Colonic mucosa (tissue), 4 donors: Measurements from ENCODE around the gene NVL. TPM values are rescaled to one million over a fixed set of nuclear protein-coding genes. Genes with fewer than 3 reads are reported as not detected.
"Not testable (repeated sequence)": the region's sequence is repeated elsewhere in the genome, so short reads cannot be mapped to it uniquely, and the experiment has no call there.

Source experiments
- DNase-seq: peaks from one replicate; pipeline ENCODE4 v3.0.0-alpha.2; 2020
- H3K27ac ChIP-seq: fragments of 200-600 bp; one replicate; pipeline ENCODE4 v1.8.0; 2021
- H3K27me3 ChIP-seq: fragments of 200-600 bp; one replicate; pipeline ENCODE4 v1.8.0; 2021
- H3K36me3 ChIP-seq: fragments of 200-600 bp; one replicate; pipeline ENCODE4 v1.8.0; 2021
- H3K4me1 ChIP-seq: fragments of 200-600 bp; one replicate; pipeline ENCODE4 v1.8.0; 2021; ENCODE audit warnings: mild to moderate bottlenecking
- H3K4me3 ChIP-seq: fragments of 200-600 bp; one replicate; pipeline ENCODE4 v1.8.0; 2021
- H3K9ac ChIP-seq, 2 donors: one replicate each; pipeline ENCODE4 v1.7.0; 2013; ENCODE audit warnings: control low read depth in 2 of 2, low read depth in 2 of 2, low read length in 2 of 2
- H3K9me3 ChIP-seq: fragments of 200-600 bp; one replicate; pipeline ENCODE4 v1.8.0; 2021
- intact Hi-C: fragments of 100-400 bp; cut with DNase I; formaldehyde crosslinking; loops from one replicate; pipeline ENCODE4 v1.14.1; 2022
- total RNA-seq, 2 donors: library from RNA; stranded (reverse); fragmentation: NEBNext Ultra II Directional in 1 of 2; extraction: Animal tissue kit (Norgen Biotek cat#: 25700) in 1 of 2; gene quantifications; one replicate each; pipeline ENCODE4 v1.2.1, GENCODE V29; 2021
- TF ChIP-seq, protein P1 (sequence below): fragments of 200-600 bp; IDR thresholded peaks from one replicate; pipeline ENCODE4 v1.8.0; 2022; ENCODE audit warnings: antibody characterized with exemption, mild to moderate bottlenecking
- donor health status: healthy.
- donor health status: DM: no; HTN: no; CAD: no.
- donor health status: DM: no; HTN: no; CAD: no.

NVL gene
- total RNA-seq, 2 donors from 2014 or later, result 39.4 to 51.5 TPM

DNA sequence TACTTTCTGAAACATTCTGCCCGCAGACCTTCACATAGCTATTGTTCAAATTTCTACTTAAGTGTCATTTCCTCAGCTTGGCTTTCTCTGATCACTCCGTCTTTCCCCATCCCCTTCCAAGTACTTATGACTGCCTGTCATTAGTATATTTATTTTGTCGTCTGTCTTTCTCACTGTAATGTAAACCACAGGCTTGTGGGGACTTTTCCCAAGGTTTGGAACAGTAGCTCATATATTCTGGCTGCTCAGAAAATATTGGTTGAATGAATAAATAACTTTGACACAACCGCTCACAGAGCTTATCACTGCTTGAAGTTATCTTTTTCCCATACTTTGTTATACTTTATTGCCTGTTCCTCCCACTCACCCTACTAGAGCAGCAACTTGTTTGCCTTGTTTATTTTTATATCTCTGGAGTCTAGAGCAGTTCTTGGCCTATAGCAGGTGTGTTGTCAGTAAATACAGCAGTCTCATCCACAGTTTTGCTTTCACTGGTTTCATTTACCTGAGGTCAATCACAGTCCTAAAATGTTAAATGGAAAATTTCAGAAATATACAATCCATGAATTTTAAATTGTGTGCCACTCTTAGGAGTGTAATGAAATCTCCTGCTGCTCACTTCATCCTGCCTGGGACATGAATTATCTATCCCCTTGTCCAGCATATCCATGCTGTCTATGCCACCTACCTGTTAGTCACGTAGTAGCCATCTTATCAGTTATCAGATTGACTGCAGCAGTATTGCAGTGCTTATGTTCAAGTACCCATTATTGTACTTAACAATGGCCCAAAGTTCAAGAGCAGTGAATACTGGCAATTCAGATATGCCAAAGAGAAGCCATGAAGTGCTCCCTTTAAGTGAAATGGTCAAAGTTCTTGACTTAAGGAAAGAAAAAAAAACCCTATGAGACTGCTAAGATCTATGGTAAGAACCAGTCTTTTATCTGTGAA is 24.3 kb upstream of the NVL start:
- H3K4me1 ChIP-seq, result peaks cover 10% of the 10 kb centered on the region

DNA sequence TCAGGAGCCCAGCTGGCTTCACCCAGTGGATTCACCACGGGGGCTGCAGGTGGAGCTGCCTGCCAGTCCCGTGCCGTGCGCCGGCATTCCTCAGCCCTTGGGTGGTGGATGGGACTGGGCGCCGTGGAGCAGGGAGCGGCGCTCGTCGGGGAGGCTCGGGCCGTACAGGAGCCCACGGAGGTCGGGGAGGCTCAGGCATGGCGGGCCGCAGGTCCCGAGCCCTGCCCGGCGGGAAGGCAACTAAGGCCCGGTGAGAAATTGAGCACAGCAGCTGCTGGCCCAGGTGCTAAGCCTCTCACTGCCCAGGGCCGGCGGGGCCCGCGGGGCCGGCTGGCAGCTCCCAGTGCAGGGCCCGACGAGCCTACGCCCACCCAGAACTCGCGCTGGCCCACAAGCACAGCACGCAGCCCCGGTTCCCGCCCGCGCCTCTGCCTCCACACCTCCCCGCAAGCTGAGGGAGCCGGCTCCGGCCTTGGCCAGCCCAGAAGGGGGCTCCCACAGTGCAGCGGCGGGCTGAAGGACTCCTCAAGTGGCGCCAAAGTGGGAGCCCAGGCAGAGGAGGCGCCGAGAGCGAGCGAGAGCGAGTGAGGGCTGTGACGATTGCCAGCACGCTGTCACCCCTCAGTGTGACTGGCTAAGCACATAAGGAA is 22.6 kb upstream of the NVL start:
- H3K4me3 ChIP-seq, H3K36me3 ChIP-seq, intact Hi-C loops, DNase-seq, H3K9me3 ChIP-seq, H3K4me1 ChIP-seq, H3K27ac ChIP-seq, H3K9ac ChIP-seq, H3K27me3 ChIP-seq: not testable (repeated sequence)

More for the DNA sequence above, 24.3 kb upstream of the NVL start:
- Histone ChIP-seq H3K27me3 (no peaks in the 10 kb centered on the region), H3K27ac (peak overlapping the region; percentile 62), H3K4me3 (no peak overlapping the region), H3K9me3 (no peaks in the 10 kb centered on the region), H3K36me3 (no peaks in the 10 kb centered on the region), H3K9ac (peak overlapping the region in 1 of 2 donors; percentile 3)
- intact Hi-C loops, result no loop called here
- TF ChIP-seq, protein P1, sequence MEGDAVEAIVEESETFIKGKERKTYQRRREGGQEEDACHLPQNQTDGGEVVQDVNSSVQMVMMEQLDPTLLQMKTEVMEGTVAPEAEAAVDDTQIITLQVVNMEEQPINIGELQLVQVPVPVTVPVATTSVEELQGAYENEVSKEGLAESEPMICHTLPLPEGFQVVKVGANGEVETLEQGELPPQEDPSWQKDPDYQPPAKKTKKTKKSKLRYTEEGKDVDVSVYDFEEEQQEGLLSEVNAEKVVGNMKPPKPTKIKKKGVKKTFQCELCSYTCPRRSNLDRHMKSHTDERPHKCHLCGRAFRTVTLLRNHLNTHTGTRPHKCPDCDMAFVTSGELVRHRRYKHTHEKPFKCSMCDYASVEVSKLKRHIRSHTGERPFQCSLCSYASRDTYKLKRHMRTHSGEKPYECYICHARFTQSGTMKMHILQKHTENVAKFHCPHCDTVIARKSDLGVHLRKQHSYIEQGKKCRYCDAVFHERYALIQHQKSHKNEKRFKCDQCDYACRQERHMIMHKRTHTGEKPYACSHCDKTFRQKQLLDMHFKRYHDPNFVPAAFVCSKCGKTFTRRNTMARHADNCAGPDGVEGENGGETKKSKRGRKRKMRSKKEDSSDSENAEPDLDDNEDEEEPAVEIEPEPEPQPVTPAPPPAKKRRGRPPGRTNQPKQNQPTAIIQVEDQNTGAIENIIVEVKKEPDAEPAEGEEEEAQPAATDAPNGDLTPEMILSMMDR, result no peak
- no peak for DNase-seq

DNA sequence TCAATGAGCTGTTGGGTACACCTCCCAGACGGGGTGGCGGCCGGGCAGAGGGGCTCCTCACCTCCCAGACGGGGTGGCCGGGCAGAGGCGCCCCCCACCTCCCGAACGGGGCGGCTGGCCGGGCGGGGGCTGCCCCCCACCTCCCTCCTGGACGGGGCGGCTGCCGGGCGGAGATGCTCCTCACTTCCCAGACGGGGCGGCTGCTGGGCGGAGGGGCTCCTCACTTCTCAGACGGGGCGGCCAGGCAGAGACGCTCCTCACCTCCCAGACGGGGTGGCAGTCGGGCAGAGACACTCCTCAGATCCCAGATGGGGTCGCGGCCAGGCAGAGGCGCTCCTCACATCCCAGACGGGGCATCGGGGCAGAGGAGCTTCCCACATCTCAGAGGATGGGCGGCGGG is 19.7 kb upstream of the NVL start:
- H3K36me3 ChIP-seq, H3K4me3 ChIP-seq, H3K9me3 ChIP-seq, DNase-seq, H3K27ac ChIP-seq, intact Hi-C loops, H3K4me1 ChIP-seq, H3K9ac ChIP-seq, H3K27me3 ChIP-seq: not testable (repeated sequence)

DNA sequence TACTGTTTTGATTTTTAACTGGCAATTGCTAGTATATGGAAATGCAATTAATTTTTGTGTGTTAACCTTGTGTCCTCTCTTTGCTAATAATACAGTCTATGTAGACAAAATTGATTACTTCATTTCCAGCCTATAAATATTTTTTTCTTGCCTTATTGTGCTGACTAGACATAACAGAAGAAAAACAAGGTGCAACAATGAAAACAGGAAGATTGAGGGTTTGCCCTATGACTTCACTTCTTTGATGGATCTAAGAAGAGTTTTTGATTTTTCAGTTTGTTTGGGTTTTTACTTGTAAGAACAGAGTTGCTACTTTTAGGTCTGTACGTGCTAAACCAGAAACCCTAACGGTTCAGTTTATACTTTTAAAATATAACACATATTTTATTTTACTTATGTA is 18.2 kb upstream of the NVL start:
- intact Hi-C loops, result no loop called here
- no peaks in the 10 kb centered on the region for H3K4me1 ChIP-seq
- TF ChIP-seq, protein P1, result no peak

DNA sequence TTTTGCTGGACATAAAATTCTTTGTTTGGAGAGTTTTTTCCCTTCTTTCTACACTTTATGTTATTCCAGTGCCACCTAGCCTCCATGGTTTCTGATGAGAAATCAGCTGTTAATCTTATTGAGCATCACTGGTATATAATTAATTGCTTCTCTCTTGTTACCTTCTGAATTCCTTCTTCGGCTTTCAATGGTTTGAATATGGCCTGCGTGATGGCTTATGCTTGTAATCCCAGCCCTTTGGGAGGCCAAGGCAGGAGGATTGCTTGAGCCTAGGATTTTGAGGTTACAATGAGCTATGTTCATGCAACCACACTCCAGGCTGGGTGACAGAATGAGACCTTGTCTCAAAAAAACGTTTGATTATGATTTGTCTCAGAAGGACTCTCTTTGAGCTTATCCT is 13.7 kb upstream of the NVL start:
- intact Hi-C loops, result no loop called here
- no peak overlapping the region for H3K4me3 ChIP-seq
- H3K9me3 ChIP-seq, result no peaks in the 10 kb centered on the region
- H3K27me3 ChIP-seq, result no peaks in the 10 kb centered on the region
- no peak overlapping the region for H3K27ac ChIP-seq
- no peaks in the 10 kb centered on the region for H3K4me1 ChIP-seq
- no peaks in the 10 kb centered on the region for H3K36me3 ChIP-seq
- no peak overlapping the region for H3K9ac ChIP-seq
- TF ChIP-seq, protein P1, result no peak
- no peak for DNase-seq

More for the DNA sequence above, 18.2 kb upstream of the NVL start:
- Histone ChIP-seq H3K27me3 (no peaks in the 10 kb centered on the region), H3K9me3 (no peaks in the 10 kb centered on the region), H3K9ac (no peak overlapping the region), H3K36me3 (no peaks in the 10 kb centered on the region), H3K4me3 (no peak overlapping the region), H3K27ac (no peak overlapping the region)
- DNase-seq, result no peak

DNA sequence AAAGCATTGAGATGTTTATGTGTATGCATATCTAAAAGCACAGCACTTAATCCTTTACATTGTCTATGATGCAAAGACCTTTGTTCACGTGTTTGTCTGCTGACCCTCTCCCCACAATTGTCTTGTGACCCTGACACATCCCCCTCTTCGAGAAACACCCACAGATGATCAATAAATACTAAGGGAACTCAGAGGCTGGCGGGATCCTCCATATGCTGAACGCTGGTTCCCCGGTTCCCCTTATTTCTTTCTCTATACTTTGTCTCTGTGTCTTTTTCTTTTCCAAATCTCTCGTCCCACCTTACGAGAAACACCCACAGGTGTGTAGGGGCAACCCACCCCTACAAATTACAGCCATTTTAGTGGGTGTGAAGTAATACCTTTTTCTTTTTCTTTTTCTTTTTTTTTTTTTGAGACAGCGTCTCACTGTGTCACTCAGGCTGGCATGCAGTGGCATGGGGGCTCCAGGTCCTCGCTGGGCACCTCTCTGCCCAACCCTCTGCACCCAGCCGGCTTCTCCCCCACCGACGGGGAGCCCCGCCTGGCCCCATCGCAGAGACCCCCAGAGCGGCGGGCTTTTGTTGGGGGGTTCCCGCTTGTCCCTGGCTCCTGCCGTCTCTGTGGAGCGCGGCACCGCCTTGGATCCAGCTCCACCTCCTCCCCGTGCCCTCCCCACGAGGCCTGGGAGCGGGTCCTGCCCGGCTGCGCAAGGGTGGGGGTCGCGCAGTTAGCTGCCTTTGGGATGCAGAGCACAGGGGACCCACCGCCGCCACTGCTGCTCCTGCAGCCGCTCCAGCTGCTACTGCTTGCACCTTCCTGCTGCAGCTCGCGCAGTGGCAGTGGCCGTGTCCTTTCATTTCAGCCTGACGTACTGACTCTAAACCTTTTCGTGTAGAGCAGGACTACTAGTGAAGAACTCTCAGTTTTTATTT is 10.7 kb upstream of the NVL start:
- H3K36me3 ChIP-seq, intact Hi-C loops, DNase-seq, H3K9me3 ChIP-seq, H3K27ac ChIP-seq, H3K27me3 ChIP-seq, H3K4me1 ChIP-seq: not testable (repeated sequence)
- peak overlapping the region in 1 of 2 donors; percentile 24 for H3K9ac ChIP-seq
- peak overlapping the region; percentile 38 for H3K4me3 ChIP-seq
